ENCODE measurements around the gene TMEM184B. TPM values are rescaled to one million over a fixed set of nuclear protein-coding genes. Genes with fewer than 3 reads are reported as not detected.

The TMEM184B gene
- total and polyA plus RNA-seq, 2 of the 8 experiments (the other 6 are each of a cell fraction or from before 2014, with no cell fraction given) = 41.6 to 81.0 TPM

DNA sequence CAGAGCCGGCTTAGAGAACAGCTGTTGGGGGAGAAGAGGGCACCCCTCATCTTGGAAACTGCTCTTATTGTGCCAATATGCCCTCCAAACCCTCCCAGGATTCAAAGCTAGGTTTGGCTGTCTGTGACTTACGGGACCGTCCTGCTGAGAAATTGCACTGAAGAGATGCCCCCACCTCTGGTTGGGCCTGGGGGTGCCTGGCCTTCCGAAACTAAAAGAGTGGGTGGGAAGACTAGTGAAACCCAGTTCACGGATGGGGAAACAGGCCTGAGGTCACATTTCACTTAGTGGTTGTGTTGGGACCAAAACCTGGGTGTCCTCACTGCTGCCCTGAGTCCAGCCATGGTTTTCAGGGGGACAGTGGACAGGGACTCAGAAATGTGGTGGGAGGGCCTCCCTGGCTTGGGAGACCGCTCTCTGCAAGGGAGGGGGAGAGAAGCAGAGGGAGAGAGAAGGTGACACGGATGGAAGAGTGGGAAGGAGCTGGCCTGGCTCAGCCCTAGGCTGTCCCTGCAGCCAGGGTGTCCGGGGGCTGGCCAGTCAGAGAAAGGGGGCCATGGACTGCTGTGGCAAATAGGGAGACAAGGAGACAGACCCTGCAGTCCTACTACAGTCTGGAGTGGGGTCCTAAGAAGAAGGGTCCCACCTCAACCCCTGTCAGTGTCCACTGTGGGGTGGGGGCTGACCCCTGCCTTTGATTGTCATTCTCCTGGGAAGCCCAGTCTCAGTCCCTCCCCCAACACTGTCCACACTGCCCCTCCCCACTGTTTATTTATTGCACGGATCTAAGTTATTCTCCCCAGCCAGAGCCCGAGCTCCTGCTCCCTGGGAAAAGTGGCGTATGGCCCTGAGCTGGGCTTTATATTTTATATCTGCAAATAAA lies 57.4 kb downstream of the TMEM184B start:
- Histone ChIP-seq H2AFZ (ENCODE audit: low read length) (no peak overlapping the region), H4K5ac (ENCODE audit: insufficient read length, low read depth, low read length) (no peak overlapping the region), H2AK5ac (ENCODE audit: low read depth, low read length) (no peak overlapping the region), H3K36me3 (ENCODE audit: control insufficient read depth in 2 of 4, insufficient read depth in 4 of 4, low read length in 3 of 4) (no peaks in the 10 kb centered on the region), H4K8ac (ENCODE audit: extremely low read depth, insufficient read depth, low read length) (no peak overlapping the region), H3K9ac (replicated peaks in 1 of 4; ENCODE audit: extremely low read depth in 1 of 4, low read depth in 3 of 4, low read length in 3 of 4) (no peak overlapping the region; a peak in 1 of 7 replicates), H2BK15ac (ENCODE audit: low read length) (no peak overlapping the region), H3K27ac (ENCODE audit: low read depth, low read length) (no peak overlapping the region), H3K9me3 (ENCODE audit: insufficient read depth in 2 of 2, low read depth in 1 of 2, low read length in 1 of 2) (no peaks in the 10 kb centered on the region), H3K79me1 (ENCODE audit: low read depth, low read length) (peaks cover 3% of the 10 kb centered on the region; the same call in 1 of the 2 replicates), H3K79me2 (ENCODE audit: control insufficient read depth in 1 of 2, insufficient read depth in 2 of 2, low read length in 2 of 2) (no peaks in the 10 kb centered on the region), H3K4me3 (ENCODE audit: extremely low read depth in 1 of 4, insufficient read depth in 2 of 4, low read depth in 3 of 4, low read length in 4 of 4) (peak overlapping the region in 1 of 4 experiments; percentile 57; a peak in 3 of 8 replicates), H3K23ac (ENCODE audit: insufficient read length) (no peak overlapping the region), H4K20me1 (replicated peaks in 1 of 2; ENCODE audit: control insufficient read depth in 1 of 2, insufficient read depth in 2 of 2, low read length in 2 of 2) (peaks cover 7 to 20% of the 10 kb centered on the region in 2 experiments), H3K18ac (ENCODE audit: extremely low read depth, low read length) (no peak overlapping the region; the same call in none of the 2 replicates), H3K4ac (replicated peaks; ENCODE audit: insufficient read length, low read depth, low read length) (peak overlapping the region; percentile 66), H3K14ac (ENCODE audit: insufficient read length) (no peak overlapping the region), H3K4me2 (ENCODE audit: insufficient read depth in 1 of 2, low read depth in 2 of 2, low read length in 2 of 2) (peak overlapping the region; percentile 74 to 75; a peak in 3 of 4 replicates), H3K4me1 (replicated peaks in 1 of 4; ENCODE audit: control insufficient read depth in 3 of 4, insufficient read depth in 4 of 4, low read length in 3 of 4) (peaks cover 10 to 29% (median 22%) of the 10 kb centered on the region in 4 experiments), H3K56ac (replicated peaks; ENCODE audit: insufficient read length, low read depth, low read length) (no peak overlapping the region), H2BK12ac (ENCODE audit: low read depth, low read length) (no peak overlapping the region), H3K23me2 (ENCODE audit: low read depth, low read length) (peaks cover 6% of the 10 kb centered on the region; the same call in 1 of the 2 replicates), H3K27me3 (replicated peaks in 1 of 4; ENCODE audit: control insufficient read depth in 3 of 4, extremely low read depth in 1 of 4, insufficient read depth in 3 of 4, low read length in 3 of 4) (peaks cover 0 to 16% (median 13%) of the 10 kb centered on the region in 4 experiments; a peak in 5 of 7 replicates), H2BK120ac (replicated peaks; ENCODE audit: low read depth, low read length) (no peak overlapping the region), H4K91ac (replicated peaks; ENCODE audit: insufficient read length, low read length) (peak overlapping the region; percentile 63), H2BK5ac (ENCODE audit: low read depth, low read length) (no peak overlapping the region; the same call in 1 of the 2 replicates), H2BK20ac (ENCODE audit: low read length) (no peak overlapping the region)
- TF ChIP-seq BACH1 (IDR thresholded peaks at IDR 0.05; ENCODE audit: low read length) (no peak), JUN (IDR thresholded peaks at IDR 0.05; ENCODE audit: low read depth, low read length) (no peak), CHD1 (IDR thresholded peaks at IDR 0.05; ENCODE audit: low read depth, low read length) (no peak), ASH2L (IDR thresholded peaks at IDR 0.05; ENCODE audit: low read length) (no peak), POLR2A (IDR thresholded peaks at IDR 0.05; ENCODE audit: control extremely low read depth in 1 of 2, low read depth in 2 of 2, low read length in 2 of 2) (no peak; a peak in 2 of 3 replicates), SIRT6 (IDR thresholded peaks at IDR 0.05; ENCODE audit: low read length) (no peak), TCF12 (IDR thresholded peaks at IDR 0.05; ENCODE audit: low read depth, low read length) (no peak)
- CTCF ChIA-PET (ENCODE audit: partially characterized antibody) = interaction anchor here (0.8 to 3.3 kb wide), 7 partner anchors 10 to 123 kb away, joined by 3 to 12 read pairs (median 5); no protein-coding TSS in a partner anchor
- WGBS, 2 experiments (ENCODE audit: extremely low coverage in 1 of 2, insufficient coverage in 1 of 2, insufficient read length in 1 of 2, insufficient replicate concordance in 2 of 2, low coverage in 1 of 2, low lambda C conversion rate in 2 of 2, missing lambda C conversion rate in 1 of 2) = 85% methylated on average over 11 of the region's 11 CpGs; no CpG with 5 or more reads in 1 of the 2 experiments
- no peak for FAIRE-seq
- POLR2A ChIA-PET (ENCODE audit: partially characterized antibody) = interaction anchor here (0.8 to 5.8 kb wide), 8 partner anchors 12 to 133 kb away, joined by 3 to 65 read pairs (median 4); partner anchors contain the start of genes CSNK1E, MAFF and PLA2G6
- no peak for DNase-seq (ENCODE audit: low read depth in 1 of 2, low spot score in 2 of 2)
